CD14-positive monocyte (primary cell): ENCODE measurements around the gene PRDM7. TPM values are rescaled to one million over a fixed set of nuclear protein-coding genes. Genes with fewer than 3 reads are reported as not detected.
"Not testable (repeated sequence)": the region's sequence is repeated elsewhere in the genome, so short reads cannot be mapped to it uniquely, and the experiment has no call there.

Experiments used
- DNase-seq, 3 donors: peaks; one replicate each; pipeline ENCODE4 v3.0.0-alpha.2; 2011 to 2022
- H2AFZ ChIP-seq: 2 replicates; pipeline ENCODE4 v1.6.0; 2012; ENCODE audit warnings: mild to moderate bottlenecking, low read depth, low read length, inconsistent platforms; ENCODE audit not compliant: insufficient read depth, poor library complexity, severe bottlenecking
- H3K27ac ChIP-seq, 2 donors: 1 replicate in 1 of 2; 2 replicates in 1 of 2; pipeline ENCODE4 v1.5.1; 2012 to 2013; ENCODE audit warnings: low read length in 2 of 2, control low read depth in 1 of 2, inconsistent platforms in 1 of 2, low read depth in 1 of 2, mild to moderate bottlenecking in 1 of 2
- H3K27me3 ChIP-seq, 2 donors: one replicate each; pipeline versions ENCODE4 v1.6.0 to v1.6.1; 2011 to 2013; ENCODE audit warnings: low read length in 2 of 2; ENCODE audit not compliant: control insufficient read depth in 2 of 2, insufficient read depth in 2 of 2
- H3K36me3 ChIP-seq, 2 donors: replicated peaks in 1 of 2; 1 replicate in 1 of 2; 2 replicates in 1 of 2; pipeline versions ENCODE4 v1.5.1 to v1.6.1; 2012 to 2013; ENCODE audit warnings: low read length in 2 of 2, control low read depth in 1 of 2, inconsistent platforms in 1 of 2, mild to moderate bottlenecking in 1 of 2; ENCODE audit not compliant: insufficient read depth in 2 of 2, control insufficient read depth in 1 of 2
- H3K4me1 ChIP-seq, 2 donors: 1 replicate in 1 of 2; 2 replicates in 1 of 2; pipeline versions ENCODE4 v1.5.1 to v1.6.1; 2012 to 2013; ENCODE audit warnings: low read length in 2 of 2, control low read depth in 1 of 2, inconsistent platforms in 1 of 2, mild to moderate bottlenecking in 1 of 2, moderate library complexity in 1 of 2; ENCODE audit not compliant: insufficient read depth in 2 of 2, control insufficient read depth in 1 of 2
- H3K4me2 ChIP-seq: replicated peaks from 2 replicates; pipeline ENCODE3; 2012; ENCODE audit warnings: low read length, moderate library complexity, mild to moderate bottlenecking; ENCODE audit not compliant: poor library complexity, severe bottlenecking; ENCODE audit errors: extremely low read depth
- H3K4me3 ChIP-seq, 3 experiments: fragments of 200-600 bp in 1 of 3; sonication (generic) in 1 of 3; replicated peaks in 1 of 3; 1 replicate in 2 of 3; 2 replicates in 1 of 3; pipeline ENCODE4 v1.5.1; 2011 to 2013; ENCODE audit warnings: low read length in 3 of 3, mild to moderate bottlenecking in 3 of 3, control low read depth in 2 of 3, low read depth in 2 of 3, inconsistent platforms in 1 of 3, moderate library complexity in 1 of 3
- H3K79me2 ChIP-seq: 2 replicates; pipeline ENCODE4 v1.6.0; 2012; ENCODE audit warnings: mild to moderate bottlenecking, control low read depth, inconsistent platforms, low read length, moderate library complexity; ENCODE audit not compliant: insufficient read depth
- H3K9ac ChIP-seq: 2 replicates; pipeline ENCODE4 v1.6.0; 2017; ENCODE audit warnings: low read length, mild to moderate bottlenecking; ENCODE audit not compliant: insufficient read depth, poor library complexity, severe bottlenecking
- H3K9me3 ChIP-seq, 2 donors: replicated peaks in 1 of 2; 1 replicate in 1 of 2; 2 replicates in 1 of 2; pipeline versions ENCODE4 v1.5.1 to v1.6.1; 2012 to 2013; ENCODE audit warnings: low read length in 2 of 2, control low read depth in 1 of 2; ENCODE audit not compliant: control insufficient read depth in 1 of 2, insufficient read depth in 1 of 2
- H4K20me1 ChIP-seq: 2 replicates; pipeline ENCODE4 v1.6.0; 2012; ENCODE audit warnings: mild to moderate bottlenecking, low read length, control low read depth, moderate library complexity; ENCODE audit not compliant: insufficient read depth
- H3K27ac Mint-ChIP-seq, 7 donors: one replicate each; pipeline ENCODE4 v1.8.0; 2020; ENCODE audit warnings: mild to moderate bottlenecking in 7 of 7, mixed read lengths in 7 of 7, moderate library complexity in 6 of 7, inconsistent platforms in 2 of 7
- H3K27me3 Mint-ChIP-seq, 3 donors: one replicate each; pipeline ENCODE4 v1.8.0; 2021 to 2022; ENCODE audit warnings: low read depth in 3 of 3, mild to moderate bottlenecking in 3 of 3, mixed read lengths in 3 of 3, moderate library complexity in 3 of 3, inconsistent platforms in 1 of 3
- H3K36me3 Mint-ChIP-seq, 2 donors: one replicate each; pipeline ENCODE4 v1.8.0; 2020; ENCODE audit warnings: mixed read lengths in 2 of 2, inconsistent platforms in 1 of 2, mild to moderate bottlenecking in 1 of 2
- H3K4me1 Mint-ChIP-seq: one replicate; pipeline ENCODE4 v1.8.0; 2020; ENCODE audit warnings: mild to moderate bottlenecking, mixed read lengths
- H3K4me3 Mint-ChIP-seq, 2 donors: one replicate each; pipeline ENCODE4 v1.8.0; 2020; ENCODE audit warnings: mild to moderate bottlenecking in 2 of 2, mixed read lengths in 2 of 2, moderate library complexity in 1 of 2
- H3K9me3 Mint-ChIP-seq, 7 donors: one replicate each; pipeline ENCODE4 v1.8.0; 2020 to 2022; ENCODE audit warnings: mixed read lengths in 7 of 7, mild to moderate bottlenecking in 6 of 7, moderate library complexity in 6 of 7, inconsistent platforms in 2 of 7
- WGBS: methylation state at CpG from one replicate; pipeline ENCODE4 v1.1.5; 2013; ENCODE audit warnings: missing lambda C conversion rate; ENCODE audit not compliant: insufficient coverage; 5-methylcytosine and 5-hydroxymethylcytosine counted together
- intact Hi-C, 2 donors: fragments of 100-400 bp; cut with micrococcal nuclease; formaldehyde crosslinking; loops; one replicate each; pipeline versions ENCODE4 v1.15.0 to v1.15.1; 2023
- polyA plus RNA-seq, 3 donors: library from polyadenylated mRNA; depleted of rRNA in 1 of 3; unstranded in 2 of 3; stranded (reverse) in 1 of 3; fragments of 300-500 nt in 2 of 3; fragments of >200 nt in 1 of 3; fragmentation: Illumina TruSeq in 2 of 3; gene quantifications; 1 replicate in 2 of 3; 2 replicates in 1 of 3; pipeline ENCODE4 v1.2.3, GENCODE V29; 2012 to 2021
- TF ChIP-seq, protein P1 (sequence below): fragments of 200-600 bp; IDR thresholded peaks from one replicate; pipeline ENCODE4 v1.8.0; 2022; ENCODE audit warnings: antibody characterized with exemption, mild to moderate bottlenecking

The PRDM7 gene
- polyA plus RNA-seq, 3 donors: not detected

GRCh38 chr16:90106271-90106670 is 29.1 kb upstream of the PRDM7 start:
- intact Hi-C loops, H3K9ac ChIP-seq, H3K36me3 ChIP-seq, H3K27me3 Mint-ChIP-seq, H3K4me3 Mint-ChIP-seq, H4K20me1 ChIP-seq, H3K9me3 ChIP-seq, H3K27ac ChIP-seq, H3K27me3 ChIP-seq, H3K9me3 Mint-ChIP-seq, H3K4me3 ChIP-seq, H3K4me2 ChIP-seq, H2AFZ ChIP-seq: not testable (repeated sequence)
- peak in 2 of 3 donors; percentile 16 to 55 for DNase-seq
- peaks cover 39% of the 10 kb centered on the region for H3K4me1 Mint-ChIP-seq
- 53% methylated on average over 12 of the region's 32 CpGs for WGBS
- H3K36me3 Mint-ChIP-seq: peaks cover 10 to 18% of the 10 kb centered on the region in 2 donors
- H3K27ac Mint-ChIP-seq: peak overlapping the region in 2 of 7 donors; percentile 30 to 55
- H3K79me2 ChIP-seq: peaks cover 49% of the 10 kb centered on the region
- peaks cover 28 to 29% of the 10 kb centered on the region in 2 donors for H3K4me1 ChIP-seq
- TF ChIP-seq, protein P1, sequence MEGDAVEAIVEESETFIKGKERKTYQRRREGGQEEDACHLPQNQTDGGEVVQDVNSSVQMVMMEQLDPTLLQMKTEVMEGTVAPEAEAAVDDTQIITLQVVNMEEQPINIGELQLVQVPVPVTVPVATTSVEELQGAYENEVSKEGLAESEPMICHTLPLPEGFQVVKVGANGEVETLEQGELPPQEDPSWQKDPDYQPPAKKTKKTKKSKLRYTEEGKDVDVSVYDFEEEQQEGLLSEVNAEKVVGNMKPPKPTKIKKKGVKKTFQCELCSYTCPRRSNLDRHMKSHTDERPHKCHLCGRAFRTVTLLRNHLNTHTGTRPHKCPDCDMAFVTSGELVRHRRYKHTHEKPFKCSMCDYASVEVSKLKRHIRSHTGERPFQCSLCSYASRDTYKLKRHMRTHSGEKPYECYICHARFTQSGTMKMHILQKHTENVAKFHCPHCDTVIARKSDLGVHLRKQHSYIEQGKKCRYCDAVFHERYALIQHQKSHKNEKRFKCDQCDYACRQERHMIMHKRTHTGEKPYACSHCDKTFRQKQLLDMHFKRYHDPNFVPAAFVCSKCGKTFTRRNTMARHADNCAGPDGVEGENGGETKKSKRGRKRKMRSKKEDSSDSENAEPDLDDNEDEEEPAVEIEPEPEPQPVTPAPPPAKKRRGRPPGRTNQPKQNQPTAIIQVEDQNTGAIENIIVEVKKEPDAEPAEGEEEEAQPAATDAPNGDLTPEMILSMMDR: peak; percentile 66

DNA sequence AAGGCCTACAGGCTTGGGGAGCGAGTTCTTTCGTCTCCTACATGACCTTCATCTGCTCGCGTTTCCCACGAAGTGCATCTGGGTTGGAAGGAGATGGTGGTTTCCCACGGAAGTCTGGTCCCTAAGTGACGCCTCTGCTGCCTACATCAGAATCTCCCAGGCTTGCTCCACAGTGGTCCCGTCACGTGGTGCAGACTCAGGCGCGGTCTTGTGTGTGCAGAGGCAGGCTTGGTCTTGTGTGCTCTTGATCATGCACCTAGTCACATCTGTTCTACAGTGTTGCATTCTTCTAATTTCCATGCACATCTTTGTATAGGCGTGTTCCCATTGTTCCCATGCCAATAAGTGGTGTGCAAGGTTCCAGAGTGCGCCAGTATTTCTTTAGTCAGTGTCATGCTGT is 27.6 kb upstream of the PRDM7 start:
- H3K9ac ChIP-seq, H3K9me3 Mint-ChIP-seq, H3K4me2 ChIP-seq, H3K27me3 ChIP-seq, H3K4me3 ChIP-seq, H2AFZ ChIP-seq, H3K9me3 ChIP-seq, H4K20me1 ChIP-seq, H3K36me3 ChIP-seq, intact Hi-C loops, H3K27me3 Mint-ChIP-seq, H3K27ac ChIP-seq: not testable (repeated sequence)
- WGBS: 90% methylated on average over 2 of the region's 13 CpGs
- H3K27ac Mint-ChIP-seq: peak overlapping the region in 3 of 7 donors; percentile 10 to 30 (median 25)
- DNase-seq: peak in 1 of 3 donors; percentile 46
- Histone ChIP-seq H3K4me1 (peaks cover 33 to 37% of the 10 kb centered on the region in 2 donors), H3K79me2 (peaks cover 49% of the 10 kb centered on the region)
- peak overlapping the region; percentile 6 to 53 for H3K4me3 Mint-ChIP-seq
- peaks cover 10 to 18% of the 10 kb centered on the region in 2 donors for H3K36me3 Mint-ChIP-seq
- H3K4me1 Mint-ChIP-seq: peaks cover 44% of the 10 kb centered on the region

DNA sequence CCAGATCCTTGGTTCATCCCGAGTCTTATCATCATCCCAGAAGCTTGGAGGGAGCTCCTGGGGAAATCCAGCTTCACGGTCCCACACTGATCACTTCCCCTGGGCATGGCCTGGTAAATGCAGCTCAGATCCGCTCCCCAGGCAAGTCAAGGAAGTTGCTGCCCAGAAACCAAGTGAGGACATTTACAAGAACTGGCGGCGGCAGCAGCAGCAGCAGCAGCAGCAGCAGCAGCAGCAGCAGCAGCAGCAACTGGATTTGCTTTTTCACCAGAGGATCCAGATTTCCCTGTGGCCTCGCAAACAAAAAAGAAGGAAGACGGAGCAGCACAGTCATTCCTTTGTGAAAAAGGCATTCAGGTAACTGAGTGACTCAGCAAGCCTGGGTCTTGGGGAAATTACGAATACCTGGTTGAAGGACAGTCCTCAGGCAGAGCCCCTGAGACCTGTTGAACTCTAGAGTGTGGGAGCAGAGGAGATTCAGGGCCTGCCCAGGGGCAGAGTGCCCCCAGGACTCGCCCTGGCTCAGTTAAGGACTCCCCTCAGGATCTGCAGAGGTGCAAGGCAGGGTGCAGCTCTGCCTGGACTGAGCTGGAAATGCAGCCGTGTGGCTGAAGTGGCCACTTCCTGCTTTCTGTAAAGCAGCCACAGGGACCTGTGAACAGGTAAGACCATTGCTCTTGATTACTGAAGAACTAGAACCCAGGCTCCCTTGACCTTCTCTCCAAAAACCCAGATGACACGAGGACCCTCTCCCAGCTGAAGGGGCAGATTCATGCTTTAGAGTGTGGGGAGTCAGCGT is 25.2 kb upstream of the PRDM7 start:
- Histone ChIP-seq H3K9ac (peak overlapping the region; percentile 54), H3K4me3 (peak overlapping the region; percentile 49 to 80 (median 72)), H3K27ac (peak overlapping the region; percentile 59 to 68), H3K79me2 (peaks cover 49% of the 10 kb centered on the region), H3K4me2 (peak overlapping the region; percentile 20), H3K4me1 (peaks cover 52 to 56% of the 10 kb centered on the region in 2 donors)
- H4K20me1 ChIP-seq, DNase-seq, intact Hi-C loops, H2AFZ ChIP-seq, H3K36me3 ChIP-seq, H3K27me3 Mint-ChIP-seq, H3K9me3 Mint-ChIP-seq, H3K27me3 ChIP-seq, H3K9me3 ChIP-seq: not testable (repeated sequence)
- Mint-ChIP-seq H3K36me3 (peaks cover 10 to 18% of the 10 kb centered on the region in 2 donors), H3K4me3 (peak overlapping the region; percentile 90 to 95), H3K27ac (peak overlapping the region; percentile 86 to 98 (median 96)), H3K4me1 (peaks cover 59% of the 10 kb centered on the region)
- WGBS: no CpG with 5 or more reads among the region's 12 CpGs

GRCh38 chr16:90101332-90101731 is 24.2 kb upstream of the PRDM7 start:
- Mint-ChIP-seq H3K36me3 (peaks cover 7 to 13% of the 10 kb centered on the region in 2 donors), H3K4me3 (peak overlapping the region; percentile 20 to 46), H3K4me1 (peaks cover 63% of the 10 kb centered on the region), H3K27ac (peak overlapping the region in 5 of 7 donors; percentile 53 to 98 (median 86))
- Histone ChIP-seq H3K4me1 (peaks cover 58 to 65% of the 10 kb centered on the region in 2 donors), H3K79me2 (peaks cover 41% of the 10 kb centered on the region), H3K27ac (peak overlapping the region; percentile 59 to 68), H3K4me3 (peak overlapping the region in 1 of 3 experiments; percentile 72)
- H2AFZ ChIP-seq, intact Hi-C loops, H3K9ac ChIP-seq, H3K27me3 Mint-ChIP-seq, H3K36me3 ChIP-seq, H3K27me3 ChIP-seq, H3K9me3 ChIP-seq, H4K20me1 ChIP-seq, DNase-seq, H3K9me3 Mint-ChIP-seq, H3K4me2 ChIP-seq: not testable (repeated sequence)
- WGBS: 82% methylated on average over 5 of the region's 11 CpGs
